Activated CD4-positive, alpha-beta T cell treated with anti-CD3 and anti-CD28 coated beads for 48 hours (primary cell): ENCODE measurements around the gene ARPP21.

Experiments used
- DNase-seq: peaks from one replicate; pipeline ENCODE4 v3.0.0-alpha.2; 2020

ARPP21 gene

DNA sequence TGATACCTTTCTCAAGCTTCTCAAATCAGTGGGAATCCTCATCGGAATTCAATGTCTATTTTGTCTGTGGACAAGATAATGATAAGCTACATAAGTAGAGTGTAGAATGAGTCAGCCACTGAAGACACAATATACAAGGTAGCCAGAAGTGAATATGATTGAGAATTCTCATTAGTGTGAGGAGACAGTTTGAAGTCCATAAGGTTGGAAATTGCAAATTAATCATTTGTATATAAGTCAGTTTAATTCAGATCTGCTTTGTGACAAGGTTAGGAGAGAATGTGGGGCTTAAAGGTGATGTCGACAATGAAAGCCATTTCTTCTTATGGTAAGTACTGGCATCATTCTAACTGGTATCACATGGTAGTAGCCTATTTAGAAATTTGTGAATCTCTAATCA lies 4.2 kb downstream of the ARPP21 start:
- no peak for DNase-seq

DNA sequence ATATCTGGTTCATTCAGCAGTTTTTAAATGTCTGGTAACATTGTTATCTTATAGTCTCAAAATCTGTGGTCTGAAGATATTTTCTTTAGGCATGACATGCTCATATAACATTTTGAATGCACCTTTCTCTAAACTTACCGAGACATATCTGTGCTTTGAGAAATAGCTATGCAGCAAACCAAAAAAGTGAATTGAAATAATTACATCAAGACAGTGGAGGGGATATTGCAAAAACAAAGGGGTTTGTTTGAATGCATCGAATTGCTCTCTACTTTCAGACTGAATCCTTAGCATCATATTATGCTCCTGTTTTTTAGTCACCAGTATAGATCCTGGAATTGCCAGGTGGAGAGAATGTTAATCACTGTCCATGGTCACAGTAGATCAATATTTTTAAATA lies 5.1 kb downstream of the ARPP21 start:
- DNase-seq: no peak

DNA sequence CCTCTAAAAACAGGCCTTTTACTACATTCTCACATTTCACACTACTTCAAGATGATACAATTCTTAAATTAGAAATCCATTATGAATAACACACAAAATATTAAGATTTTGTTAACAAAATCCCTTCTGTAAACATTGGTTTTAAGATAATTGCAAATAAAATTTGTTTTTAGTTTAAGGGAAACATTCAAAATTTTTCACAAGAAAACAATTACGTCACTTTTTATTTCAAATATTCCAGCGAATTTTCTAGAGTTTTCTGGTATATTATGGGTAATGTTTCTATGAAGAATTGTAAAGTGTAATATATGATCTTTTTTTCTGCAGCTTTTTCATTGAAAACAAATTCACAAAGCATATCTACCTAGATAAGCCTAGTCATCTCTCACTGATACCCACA lies 5.9 kb downstream of the ARPP21 start:
- no peak for DNase-seq

DNA sequence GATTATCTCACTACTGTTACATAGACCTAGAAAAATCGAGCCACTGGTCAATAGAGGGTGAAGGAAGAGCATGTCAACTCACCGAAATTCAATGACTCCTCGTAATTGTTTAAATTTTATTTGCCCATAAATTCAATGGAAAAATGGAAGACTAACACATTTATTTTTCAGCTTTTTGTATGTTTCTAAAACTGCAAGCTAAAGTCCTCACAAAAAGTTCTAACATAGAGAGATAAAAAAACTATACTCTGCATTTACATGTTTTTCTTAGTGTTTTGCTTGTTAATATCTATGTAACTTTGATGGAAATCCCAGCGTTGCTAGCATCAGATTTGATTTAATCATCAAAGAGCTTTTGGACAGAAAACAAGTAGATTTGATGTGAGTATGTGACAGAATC lies 6.8 kb downstream of the ARPP21 start:
- DNase-seq: no peak

DNA sequence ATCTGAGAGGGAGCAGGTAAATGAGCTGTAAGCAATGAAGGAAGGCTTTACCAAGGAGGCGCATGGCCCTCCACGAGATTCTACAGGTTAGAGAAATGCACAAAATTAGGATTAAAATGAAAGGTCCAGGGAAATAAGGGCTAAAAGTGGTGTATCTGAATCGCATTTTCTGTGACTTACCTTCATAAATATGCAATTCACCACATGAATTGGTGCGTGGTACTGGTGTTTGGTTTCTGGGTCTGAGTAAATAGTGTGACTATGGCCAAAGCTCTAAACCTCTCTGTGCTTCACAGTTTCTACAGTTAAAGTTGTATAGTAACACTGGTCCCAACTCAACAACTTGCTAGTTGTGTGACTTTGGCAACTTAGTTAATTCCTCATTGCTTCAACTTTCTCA lies 8.1 kb downstream of the ARPP21 start:
- DNase-seq: no peak

DNA sequence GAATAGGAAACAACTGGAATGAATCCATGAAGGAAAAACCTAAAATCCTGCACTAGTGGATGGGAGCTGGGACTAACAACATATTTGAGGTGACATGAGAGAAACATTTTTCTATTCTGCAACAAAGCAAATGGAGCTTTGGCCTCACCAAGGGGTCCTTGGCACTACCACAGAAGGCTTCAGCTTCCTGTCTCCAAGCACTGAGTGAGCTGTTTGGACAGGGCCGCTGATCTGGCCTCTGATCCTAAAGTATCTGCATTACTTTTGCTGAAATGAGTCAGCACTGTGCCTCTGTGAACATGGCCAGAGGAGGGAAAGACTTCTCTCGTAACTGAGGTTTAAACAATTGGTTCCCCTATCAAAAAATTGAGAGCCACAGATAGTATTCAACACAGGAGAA lies 9.0 kb downstream of the ARPP21 start:
- no peak for DNase-seq

DNA sequence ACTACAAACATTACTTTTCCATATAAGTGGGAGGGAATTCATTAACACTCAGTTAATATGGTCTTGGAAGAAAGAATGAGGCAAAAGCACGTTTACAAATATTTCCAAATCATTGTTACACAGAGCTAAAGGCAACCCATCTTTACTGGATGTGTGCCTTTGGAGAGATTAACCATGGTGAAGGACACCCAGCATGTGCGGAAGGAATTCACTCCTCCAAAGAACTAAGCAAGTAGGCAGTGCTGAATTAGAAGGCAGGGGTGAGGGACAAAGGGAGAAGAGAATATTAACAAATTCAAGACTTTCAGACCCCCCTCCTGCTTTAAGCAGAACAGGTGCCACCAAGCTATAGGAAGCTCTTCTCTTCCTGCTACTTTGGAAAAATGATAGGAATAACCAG lies 10.1 kb downstream of the ARPP21 start:
- no peak for DNase-seq

DNA sequence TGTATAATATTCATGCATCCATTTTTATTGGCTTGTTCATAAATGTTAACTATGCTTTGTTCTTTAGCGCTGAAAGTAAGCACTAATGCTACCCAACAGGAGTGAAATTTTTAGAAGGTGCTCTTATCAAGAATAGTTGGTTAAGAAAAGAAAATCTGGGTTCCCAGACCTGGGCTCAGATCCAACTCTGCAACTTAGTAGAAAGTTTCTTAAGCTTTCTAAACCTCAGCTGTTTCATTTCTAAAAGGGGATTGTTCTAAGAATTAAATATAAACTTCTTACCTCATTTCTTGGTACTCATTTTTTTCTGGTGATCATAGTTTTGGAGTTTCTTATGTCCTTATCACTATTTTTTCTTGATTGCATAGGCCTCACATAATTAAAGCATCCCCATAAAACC lies 12.1 kb downstream of the ARPP21 start:
- no peak for DNase-seq

DNA sequence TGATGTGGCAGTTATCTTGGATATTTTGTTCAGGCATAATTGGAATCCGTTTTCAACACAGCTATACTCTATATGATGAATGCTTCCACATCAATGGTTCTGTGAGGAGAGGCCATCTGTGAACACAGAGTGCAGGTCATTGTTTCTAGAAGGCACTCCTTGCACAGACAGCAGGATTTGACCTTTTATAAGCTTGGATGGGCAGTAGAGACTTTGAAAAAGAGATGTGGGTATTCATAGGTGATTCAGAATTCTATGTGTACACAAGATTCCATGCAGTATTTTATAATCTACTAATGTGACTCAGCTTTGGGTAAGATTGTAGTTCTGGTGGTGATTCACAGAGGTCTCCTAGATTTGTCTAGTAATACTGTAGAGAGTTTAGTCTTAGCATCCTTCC lies 12.5 kb downstream of the ARPP21 start:
- DNase-seq: no peak

DNA sequence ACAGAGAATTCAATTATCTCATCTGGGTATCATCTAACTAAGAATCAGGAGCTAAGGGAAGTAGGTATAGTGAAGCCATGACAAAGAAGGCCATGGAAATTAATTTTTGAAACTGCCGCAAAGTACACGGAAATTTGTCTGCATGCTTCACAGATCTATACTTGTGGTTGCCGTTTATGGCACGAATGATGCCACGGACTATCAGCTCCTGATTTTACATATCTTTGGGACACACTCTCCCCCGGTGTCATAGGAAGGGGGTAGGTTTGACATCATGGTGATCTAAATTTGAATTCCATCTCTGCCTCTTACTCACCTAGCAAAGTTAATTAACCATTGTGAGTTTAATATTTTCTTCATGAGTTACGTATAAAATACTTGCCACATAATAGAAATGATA lies 14.0 kb downstream of the ARPP21 start:
- DNase-seq: no peak

DNA sequence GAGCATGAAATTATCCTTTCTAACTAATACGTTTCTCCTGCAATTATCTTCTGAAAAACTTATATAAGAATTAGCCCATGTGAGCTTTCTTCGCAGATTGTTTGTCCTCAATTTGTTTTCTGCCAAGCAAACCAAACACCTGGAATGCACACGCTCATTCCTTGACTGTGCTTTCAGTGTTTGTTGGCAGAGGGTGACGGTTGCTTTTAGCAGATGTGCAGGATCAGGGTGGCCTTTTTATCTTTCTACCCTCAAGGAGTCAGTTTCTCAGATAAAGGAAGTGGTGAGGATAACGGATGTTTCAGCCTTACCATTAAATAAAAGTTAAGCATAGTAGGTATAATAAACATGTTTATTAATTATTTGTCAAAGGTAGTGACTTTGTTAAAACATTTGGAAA lies 15.2 kb downstream of the ARPP21 start:
- no peak for DNase-seq

DNA sequence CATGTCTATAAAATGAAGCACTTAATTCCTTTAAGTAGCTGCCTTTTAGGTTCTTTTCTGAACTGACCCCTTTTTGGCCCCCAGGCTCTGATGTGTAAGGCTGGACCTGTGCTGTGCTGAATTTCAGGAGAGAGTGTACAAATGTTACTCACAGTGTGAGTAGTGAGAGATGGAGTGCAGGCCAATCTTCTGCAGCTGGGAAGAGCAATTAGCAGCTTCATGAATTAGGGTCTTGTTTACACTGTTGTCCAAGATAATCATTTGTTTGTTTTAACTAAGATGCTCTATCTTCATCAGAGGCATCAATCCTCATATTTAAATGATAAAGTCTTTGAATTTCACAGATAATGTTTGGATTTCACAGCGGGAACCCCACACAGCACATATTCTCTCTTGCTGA lies 19.4 kb downstream of the ARPP21 start:
- DNase-seq: no peak

DNA sequence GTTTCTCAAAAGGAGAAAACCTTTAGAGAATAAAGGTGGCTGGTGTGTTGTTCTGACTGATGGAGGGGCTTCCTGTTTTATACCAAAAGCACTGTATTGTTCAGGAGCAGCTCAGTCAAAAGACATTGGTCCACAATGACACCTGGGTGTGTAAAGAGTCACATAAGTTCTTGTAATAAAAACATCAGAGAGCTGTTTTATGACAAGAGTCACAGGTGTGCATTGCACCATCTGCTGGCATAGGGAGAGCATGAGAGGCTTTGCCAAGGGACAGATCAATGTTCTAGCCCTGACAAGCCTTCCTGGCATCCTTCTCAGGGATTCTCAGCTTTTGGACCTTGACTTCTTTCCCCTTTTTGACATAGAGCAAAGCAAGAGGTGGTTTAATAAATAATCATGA lies 20.4 kb downstream of the ARPP21 start:
- no peak for DNase-seq

DNA sequence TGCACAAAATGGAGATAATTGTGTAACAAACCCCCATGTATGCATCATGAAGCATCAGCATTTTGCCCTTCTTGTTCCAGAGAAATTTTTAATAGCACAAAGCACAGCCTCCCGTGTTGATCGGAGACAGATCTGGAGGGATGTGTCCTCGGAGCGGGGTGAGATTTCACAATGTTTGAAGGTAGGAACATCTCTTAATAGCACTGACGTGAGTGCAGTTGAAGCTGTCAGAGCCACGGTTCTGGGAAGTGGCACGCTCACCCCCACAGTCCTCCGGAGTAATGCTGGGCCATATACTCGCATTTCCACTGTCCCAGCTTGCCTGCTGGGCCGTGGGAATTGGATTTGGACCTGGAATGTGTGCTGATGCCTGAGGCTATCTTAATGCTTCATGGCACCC lies 24.1 kb downstream of the ARPP21 start:
- no peak for DNase-seq

DNA sequence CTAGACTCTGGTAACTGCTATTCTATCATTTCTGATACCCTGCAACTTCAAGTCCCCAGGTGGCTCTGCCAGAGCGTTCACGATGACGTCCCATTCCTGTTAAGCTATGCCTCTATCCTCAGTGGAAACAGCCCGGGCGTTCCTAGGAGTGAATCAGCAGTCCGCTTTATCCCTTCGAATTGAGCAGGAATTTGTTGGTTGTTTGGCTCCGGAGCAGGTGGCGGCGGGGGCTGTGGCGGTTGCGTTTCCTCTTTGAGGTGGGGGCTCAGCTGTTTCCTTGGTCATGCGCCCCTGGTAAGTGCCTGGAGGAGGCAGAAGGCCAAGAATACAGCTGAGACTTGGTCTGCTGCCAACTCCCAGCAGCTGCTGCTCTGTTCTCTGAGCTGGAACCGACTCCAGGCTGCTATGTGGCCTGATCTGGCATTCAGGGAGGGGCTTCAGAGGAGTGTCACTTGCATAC lies 25.2 kb downstream of the ARPP21 start:
- DNase-seq: no peak

DNA sequence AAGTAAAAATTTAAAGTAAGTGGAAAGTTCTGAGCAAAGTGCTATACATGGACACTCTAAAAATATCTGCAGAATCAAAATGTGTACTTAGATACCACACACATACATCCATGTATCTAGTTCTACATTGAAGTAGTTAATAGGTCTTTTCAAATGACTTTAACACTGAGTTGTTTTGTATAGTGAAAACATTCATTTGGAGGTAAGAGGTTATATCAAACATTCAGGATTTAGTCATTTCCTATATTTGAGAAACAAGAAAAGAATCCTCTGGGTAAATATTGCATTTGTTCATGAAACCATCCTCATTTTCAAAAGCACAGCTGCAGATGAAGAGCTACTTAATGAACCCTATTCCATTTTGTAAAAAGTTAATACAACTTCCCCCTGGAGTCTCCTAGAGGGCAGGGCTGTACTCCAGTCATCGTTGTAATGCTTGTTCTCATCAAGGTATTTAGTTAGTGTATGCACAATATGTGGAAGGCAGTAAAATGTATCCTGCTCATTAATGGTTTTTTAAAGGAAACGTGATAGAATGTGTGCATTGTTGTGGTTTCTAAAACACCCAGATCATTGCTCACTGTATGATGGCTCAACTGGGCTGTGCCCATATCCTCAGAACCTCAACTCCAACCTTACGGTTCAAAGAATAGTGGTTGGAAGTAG lies 26.2 kb downstream of the ARPP21 start:
- no peak for DNase-seq

DNA sequence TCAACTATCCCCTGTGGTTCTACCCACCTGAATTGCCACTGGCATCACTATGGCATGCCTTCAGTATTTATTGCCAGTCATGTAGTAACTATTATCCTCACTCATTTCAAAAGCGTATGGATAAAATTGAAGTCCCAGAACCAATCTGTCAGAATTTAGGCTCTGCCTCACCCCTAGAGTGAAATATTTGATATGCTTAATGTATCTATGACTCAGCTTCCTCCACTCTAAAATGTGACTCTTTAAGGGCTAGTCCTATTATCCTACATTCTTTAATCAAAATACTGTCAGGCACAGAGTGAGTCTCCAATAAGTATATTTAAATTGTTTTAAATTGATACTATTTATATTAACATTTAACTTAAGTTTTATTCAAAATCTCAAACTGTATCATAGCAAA lies 27.6 kb downstream of the ARPP21 start:
- DNase-seq: no peak

DNA sequence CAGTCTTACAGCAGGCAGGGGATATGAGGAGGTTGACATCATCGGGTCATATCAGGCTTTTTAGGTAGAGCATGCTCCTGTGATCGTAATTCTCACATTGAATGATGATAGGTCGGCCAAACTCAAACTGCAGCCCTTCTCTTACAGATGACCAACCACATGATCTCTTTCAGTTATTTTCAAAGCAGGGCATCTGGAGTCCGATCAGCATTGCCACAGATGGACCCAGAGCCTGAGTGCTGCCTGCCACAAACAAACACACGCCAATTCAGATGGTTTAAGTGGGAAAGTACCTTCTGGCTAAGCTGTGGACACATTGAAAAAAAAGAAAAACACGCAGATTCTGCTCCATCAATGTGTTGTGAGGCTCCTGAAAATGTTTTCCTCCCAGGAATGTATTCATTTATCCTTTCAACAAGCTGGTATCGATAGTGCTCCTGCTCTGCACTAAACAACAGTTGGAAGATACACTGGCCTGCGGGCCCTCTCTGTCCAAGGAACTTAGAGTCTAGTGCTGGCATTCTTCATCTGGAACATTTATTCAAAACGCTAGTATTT lies 31.2 kb downstream of the ARPP21 start:
- DNase-seq: no peak

DNA sequence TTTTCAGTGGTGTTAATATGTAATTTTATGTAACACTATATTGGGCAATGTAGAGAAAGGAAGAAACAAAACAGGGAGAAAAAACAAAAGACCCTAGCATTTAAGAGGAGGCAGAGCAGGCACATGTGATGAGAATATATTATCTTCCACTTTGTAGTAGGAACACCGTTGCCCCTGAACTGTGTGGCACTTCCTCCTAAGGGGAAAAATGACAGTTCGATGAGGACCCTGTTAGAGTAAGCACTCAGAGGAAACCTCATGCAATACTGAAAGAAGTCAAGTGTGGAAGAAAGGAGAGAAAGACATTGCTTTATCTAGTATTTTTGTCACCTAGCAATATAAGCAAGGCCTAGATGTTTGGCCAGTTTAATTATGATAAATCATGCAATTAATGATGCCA lies 32.2 kb downstream of the ARPP21 start:
- no peak for DNase-seq

DNA sequence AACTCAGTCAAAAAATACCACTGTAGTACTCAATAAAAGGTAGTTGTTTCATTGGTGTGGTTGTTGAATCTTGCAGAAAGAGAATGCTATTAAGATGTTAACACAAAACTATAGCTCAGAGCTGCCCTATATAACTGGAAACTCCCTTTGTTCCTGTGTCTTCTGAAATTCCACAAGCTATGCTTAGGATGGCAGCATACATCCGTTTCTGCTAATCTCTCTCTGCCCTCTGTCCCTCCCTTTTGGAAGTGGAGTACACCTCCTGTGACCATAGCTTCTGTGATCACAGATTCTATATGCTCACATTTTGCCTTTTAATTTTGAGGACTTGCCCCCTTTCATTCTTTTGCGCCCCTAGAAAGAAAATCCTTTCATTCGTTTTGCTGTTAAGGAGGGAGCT lies 33.7 kb downstream of the ARPP21 start:
- DNase-seq: no peak

DNA sequence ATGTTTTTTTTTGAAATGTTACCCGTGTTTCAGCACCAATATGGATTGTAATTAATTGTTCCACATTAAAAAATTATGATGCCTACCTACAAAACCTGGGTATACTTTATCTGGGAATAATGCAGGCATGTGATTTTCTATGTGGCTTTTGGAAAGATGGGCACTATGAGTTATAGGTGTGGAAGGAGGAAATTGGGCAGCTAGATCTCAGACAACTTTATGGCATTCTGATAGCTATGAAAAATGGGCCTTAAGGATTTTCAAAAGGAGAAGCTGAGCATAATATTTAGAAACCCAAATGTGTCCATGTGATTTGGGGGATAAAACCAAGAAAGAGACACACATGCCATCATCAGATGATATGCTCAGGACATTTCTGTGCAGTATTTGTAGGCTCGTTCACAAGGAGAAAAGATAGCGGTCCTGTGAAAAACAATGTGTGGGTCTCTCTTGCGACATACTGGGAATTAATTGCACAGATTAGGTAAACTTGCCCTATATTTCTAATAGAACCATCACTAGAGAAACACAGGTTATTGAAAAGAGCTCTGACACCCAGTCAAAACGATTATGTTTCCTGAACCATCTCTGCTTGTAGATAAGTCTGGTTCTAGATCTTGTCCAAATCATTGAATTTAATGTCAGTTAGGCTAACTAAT lies 35.3 kb downstream of the ARPP21 start:
- DNase-seq: no peak

DNA sequence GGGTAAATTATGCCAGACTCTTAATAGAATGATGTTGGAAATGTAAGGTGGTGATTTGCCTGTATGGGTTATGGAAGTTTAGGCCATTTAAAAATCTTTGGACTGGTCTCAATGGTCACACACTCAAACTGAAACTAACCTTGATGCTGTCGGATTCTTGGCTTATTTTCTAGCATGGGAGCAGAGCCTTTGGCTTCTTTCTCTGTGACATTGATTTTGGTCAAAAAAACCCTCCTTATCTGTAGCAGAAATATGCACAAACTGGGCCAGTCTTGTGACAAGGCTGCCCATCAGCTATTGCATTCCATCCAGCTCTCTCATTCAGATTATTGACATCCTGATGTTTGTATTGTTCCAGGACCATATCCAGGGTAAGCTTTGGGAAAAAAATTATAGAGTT lies 35.9 kb downstream of the ARPP21 start:
- DNase-seq: no peak

DNA sequence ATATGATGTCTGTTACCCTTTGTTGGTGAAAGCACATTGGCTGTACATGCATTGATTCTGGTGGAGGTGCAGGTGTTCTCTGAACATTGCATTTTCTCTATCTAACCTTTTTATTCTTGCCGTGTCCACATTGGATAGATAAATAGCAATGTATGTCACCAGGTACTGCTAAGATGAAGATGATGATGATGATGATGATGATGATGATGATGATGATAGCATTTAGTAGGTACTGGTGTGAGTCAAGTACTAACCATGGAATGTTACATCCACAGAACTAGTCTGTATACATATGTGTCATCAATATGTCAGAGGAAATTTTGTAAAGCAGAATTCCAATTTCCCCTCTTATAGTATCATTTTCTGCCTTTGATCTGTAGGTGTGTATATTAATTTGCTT lies 36.3 kb downstream of the ARPP21 start:
- no peak for DNase-seq

DNA sequence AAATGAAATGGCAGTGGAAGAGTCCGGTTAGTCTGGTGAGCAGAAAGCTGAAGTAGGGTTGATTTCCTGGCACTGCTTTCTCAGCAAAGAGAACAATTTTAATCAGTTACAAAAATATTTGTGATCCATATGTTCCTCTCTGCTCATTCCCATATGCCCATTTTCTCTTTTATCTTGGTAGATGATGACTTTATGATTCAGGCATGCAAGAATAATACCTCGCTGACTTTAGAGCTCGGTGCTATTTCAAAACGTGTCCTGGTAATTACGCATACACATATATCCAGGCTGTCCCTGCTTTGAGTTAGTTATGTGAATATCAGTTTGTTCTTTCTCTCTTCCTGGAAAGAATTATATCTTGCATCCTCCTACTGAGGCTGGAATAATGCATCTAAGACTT lies 38.5 kb downstream of the ARPP21 start:
- no peak for DNase-seq

DNA sequence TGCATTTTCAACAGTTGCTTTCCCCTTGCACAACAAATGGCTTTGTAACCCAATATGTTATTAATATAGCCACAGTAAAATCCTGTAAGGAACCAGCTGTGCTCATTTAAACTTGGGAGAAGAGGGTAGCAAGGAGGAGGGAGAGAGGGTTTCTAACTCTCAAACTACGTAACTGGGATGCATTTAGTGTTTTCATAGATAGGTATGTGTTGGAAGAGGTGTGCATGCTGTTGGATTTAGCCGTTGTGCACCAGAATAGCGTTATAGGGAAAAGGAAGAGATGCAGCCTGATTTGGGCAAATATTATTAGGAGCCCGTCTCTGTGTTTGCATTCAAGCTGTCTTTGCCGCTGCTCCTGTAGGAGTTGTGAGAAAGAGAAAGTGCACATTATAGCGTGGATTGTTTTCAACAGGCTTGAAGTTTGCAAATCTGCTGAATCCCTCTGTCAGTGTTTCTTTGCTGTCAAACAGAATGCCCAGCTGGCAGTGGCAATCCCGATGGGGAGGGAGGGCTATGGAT lies 39.4 kb downstream of the ARPP21 start:
- DNase-seq: no peak
